Pancreas (tissue), 10 donors: ENCODE data around the gene ARF1. TPM values are rescaled to one million over a fixed set of nuclear protein-coding genes. Genes with fewer than 3 reads are reported as not detected.

Experiments used
- ATAC-seq, 4 donors: fragments of 200-7000 bp; cut with Tn5 transposase; one replicate each; pipeline versions ENCODE4 v1.8.0 to v1.9.1; 2020; ENCODE audit warnings: mild to moderate bottlenecking in 4 of 4, moderate library complexity in 4 of 4
- DNase-seq, 6 donors: peaks; one replicate each; pipeline ENCODE4 v3.0.0-alpha.2; 2020
- FAIRE-seq: peaks from 2 replicates; lab custom pipeline; 2012; peaks lifted over from hg19 to GRCh38; lab: Jason Lieb, UNC
- H3K27ac ChIP-seq, 4 donors: fragments of 200-600 bp; sonication (generic); 1 replicate in 3 of 4; 2 replicates in 1 of 4; pipeline versions ENCODE4 v1.5.0 to v1.8.0; 2020
- H3K27me3 ChIP-seq, 4 donors: fragments of 200-600 bp; one replicate each; pipeline ENCODE4 v1.8.0; 2021
- H3K36me3 ChIP-seq, 3 donors: fragments of 200-600 bp; sonication (generic) in 1 of 3; one replicate each; pipeline versions ENCODE4 v1.5.0 to v1.8.0; 2020 to 2021
- H3K4me1 ChIP-seq, 3 donors: fragments of 200-600 bp; one replicate each; pipeline ENCODE4 v1.8.0; 2021
- H3K4me3 ChIP-seq, 4 donors: fragments of 200-600 bp; sonication (generic) in 2 of 4; one replicate each; pipeline versions ENCODE4 v1.5.0 to v1.8.0; 2020 to 2021
- H3K9me3 ChIP-seq, 4 donors: fragments of 200-600 bp; one replicate each; pipeline ENCODE4 v1.8.0; 2021
- CTCF ChIP-seq, 4 donors: fragments of 200-600 bp; sonication (generic) in 3 of 4; IDR thresholded peaks; one replicate each; pipeline versions ENCODE4 v1.5.0 to v1.8.0; 2021; ENCODE audit warnings: antibody characterized with exemption in 4 of 4
- WGBS, 2 donors: extraction: QIAGEN DNeasy Blood & Tissue Kit; methylation state at CpG; one replicate each; pipeline ENCODE4 v1.1.7; 2013; 5-methylcytosine and 5-hydroxymethylcytosine counted together
- intact Hi-C, 3 donors: fragments of 100-400 bp; cut with DNase I; formaldehyde crosslinking; loops; one replicate each; pipeline versions ENCODE4 v1.11.1 to v1.14.2; 2022
- polyA plus RNA-seq, 2 donors: library from polyadenylated mRNA; stranded (reverse); fragments of 200-250 nt; gene quantifications; one replicate each; pipeline ENCODE4 v1.2.3, GENCODE V29; 2013
- total RNA-seq, 6 donors: library from RNA; stranded (reverse); fragmentation: NEBNext Ultra II Directional in 4 of 6; extraction: Animal tissue kit (Norgen Biotek cat#: 25700) in 4 of 6; gene quantifications; one replicate each; pipeline versions ENCODE4 v1.2.1 to v1.2.4, GENCODE V29; 2021 to 2023
- donor health status: healthy with polysubstance abuse.
- donor health status: DM: no; HTN: no; CAD: no; lungs with moderate emphysema.
- donor health status: DM: no; HTN: no; CAD: no.
- donor health status: control.
- donor health status: control.
- donor health status: Bipolar disorder and iron deficiency.
- donor health status: DM: yes; HTN: yes; CAD: no.
- donor health status: DM: no; HTN: no; CAD: no.
- donor health status: DM: no; HTN: no; CAD: no.
- donor health status: DM: yes; HTN: yes; CAD: no.

The ARF1 gene
- total RNA-seq (100 to 1,000 TPM; 160 to 251 (median 205) TPM), polyA plus RNA-seq (100 to 1,000 TPM; 167 to 234 TPM)

- intact Hi-C loops: no loop called here
Measured at GRCh38 chr1:228082214-228082917, at the start of gene ARF1. Gene ARF1 (plus strand): TSS chr1:228082708. CDS start chr1:228097115, 14,407 bp downstream.

GRCh38 chr1:228033376-228033775, 49.1 kb upstream of the ARF1 start:
- no peak for TF ChIP-seq CTCF (IDR thresholded peaks at IDR 0.05)

More at GRCh38 chr1:228082214-228082917, at the start of gene ARF1:
- Histone ChIP-seq H3K4me3 (peak within 1 kb of the TSS; percentile 84 to 96 (median 86)), H3K9me3 (no peaks in the 10 kb centered on the region), H3K36me3 (no peaks in the 10 kb centered on the region), H3K27me3 (no peaks in the 10 kb centered on the region), H3K4me1 (peaks cover 30 to 44% (median 34%) of the 10 kb centered on the region in 3 donors), H3K27ac (peak within 1 kb of the TSS; percentile 99)
- DNase-seq (peak; percentile 88 to 98 (median 96)), FAIRE-seq (no peak), ATAC-seq (peak; percentile 88 to 92 (median 92))
- WGBS, 2 donors: 0 to 1% methylated on average over 49 to 87 of the region's 87 CpGs
- peak in 2 of 4 donors; percentile 13 to 14 for TF ChIP-seq CTCF (IDR thresholded peaks at IDR 0.05)

GRCh38 chr1:228034954-228035837, 47.3 kb upstream of the ARF1 start:
- no peaks in the 10 kb centered on the region for H3K27me3 ChIP-seq
- ATAC-seq (no peak), FAIRE-seq (no peak), DNase-seq (peak in 2 of 6 donors; percentile 29 to 38)
- WGBS, 2 donors: 86 to 90% methylated on average over 15 to 16 of the region's 16 CpGs
- H3K36me3 ChIP-seq: no peaks in the 10 kb centered on the region
- TF ChIP-seq CTCF (IDR thresholded peaks at IDR 0.05): no peak
- no peak overlapping the region for H3K4me3 ChIP-seq
- no peak overlapping the region for H3K27ac ChIP-seq
- intact Hi-C loops: no loop called here
- no peaks in the 10 kb centered on the region for H3K9me3 ChIP-seq
- peaks cover 0 to 2% (median 0%) of the 10 kb centered on the region in 3 donors for H3K4me1 ChIP-seq

More at GRCh38 chr1:228033376-228033775, 49.1 kb upstream of the ARF1 start:
- Histone ChIP-seq H3K4me3 (no peak overlapping the region), H3K9me3 (no peaks in the 10 kb centered on the region), H3K4me1 (peaks cover 0 to 2% (median 0%) of the 10 kb centered on the region in 3 donors), H3K27me3 (no peaks in the 10 kb centered on the region), H3K36me3 (no peaks in the 10 kb centered on the region), H3K27ac (no peak overlapping the region)
- 72 to 77% methylated on average over 2 of the region's 2 CpGs for WGBS, 2 donors
- FAIRE-seq (no peak), ATAC-seq (no peak), DNase-seq (no peak)
- intact Hi-C loops: no loop called here

- Histone ChIP-seq H3K27me3 (no peaks in the 10 kb centered on the region), H3K4me3 (no peak overlapping the region), H3K9me3 (no peaks in the 10 kb centered on the region), H3K27ac (no peak overlapping the region), H3K36me3 (no peaks in the 10 kb centered on the region), H3K4me1 (peaks cover 0 to 2% (median 0%) of the 10 kb centered on the region in 3 donors)
- ATAC-seq (no peak), FAIRE-seq (no peak), DNase-seq (peak in 2 of 6 donors; percentile 20 to 37)
- intact Hi-C loops: no loop called here
- 69 to 95% methylated on average over 5 of the region's 5 CpGs for WGBS, 2 donors
- no peak for TF ChIP-seq CTCF (IDR thresholded peaks at IDR 0.05)
Measured at GRCh38 chr1:228035844-228036243, 46.7 kb upstream of the ARF1 start.
